GM18517 (cell line): ENCODE data around the gene NCK2.

Experiments used
- ATAC-seq: cut with Tn5 transposase; IDR thresholded peaks from one replicate; pipeline ENCODE4 v1.9.1; 2021; ENCODE audit warnings: mild to moderate bottlenecking, moderate library complexity; ENCODE audit not compliant: unreplicated experiment

Gene NCK2

GRCh38 chr2:105789745-105790460 lies 45.2 kb downstream of the NCK2 start:
- ATAC-seq = peak; percentile 59

GRCh38 chr2:105790461-105791149 lies 45.9 kb downstream of the NCK2 start:
- ATAC-seq = peak; percentile 19

GRCh38 chr2:105791229-105791628 lies 46.5 kb downstream of the NCK2 start:
- ATAC-seq = no peak

GRCh38 chr2:105792561-105792960 lies 47.8 kb downstream of the NCK2 start:
- ATAC-seq = no peak

GRCh38 chr2:105793196-105793975 lies 48.7 kb downstream of the NCK2 start:
- no peak for ATAC-seq

- ATAC-seq = no peak
Measured at GRCh38 chr2:105794926-105795574, 50.3 kb downstream of the NCK2 start.

GRCh38 chr2:105795575-105795934 lies 50.8 kb downstream of the NCK2 start:
- no peak for ATAC-seq

GRCh38 chr2:105796131-105796638 lies 51.5 kb downstream of the NCK2 start:
- peak; percentile 30 for ATAC-seq

- ATAC-seq = no peak
Measured at GRCh38 chr2:105796791-105797190, 52.1 kb downstream of the NCK2 start.

GRCh38 chr2:105797298-105797819 lies 52.6 kb downstream of the NCK2 start:
- peak; percentile 57 for ATAC-seq

GRCh38 chr2:105798595-105798994 lies 53.9 kb downstream of the NCK2 start:
- ATAC-seq = no peak

GRCh38 chr2:105800036-105800713 lies 55.5 kb downstream of the NCK2 start:
- no peak for ATAC-seq

GRCh38 chr2:105800953-105801635 lies 56.4 kb downstream of the NCK2 start:
- no peak for ATAC-seq

GRCh38 chr2:105801961-105802360 lies 57.2 kb downstream of the NCK2 start:
- ATAC-seq = no peak

- peak; percentile 64 for ATAC-seq
Measured at GRCh38 chr2:105802587-105802986, 57.9 kb downstream of the NCK2 start.

- ATAC-seq = no peak
Measured at GRCh38 chr2:105803337-105803736, 58.6 kb downstream of the NCK2 start.

GRCh38 chr2:105803773-105804172 lies 59.1 kb downstream of the NCK2 start:
- ATAC-seq = no peak

- ATAC-seq = no peak
Measured at GRCh38 chr2:105804266-105804665, 59.6 kb downstream of the NCK2 start.

GRCh38 chr2:105806996-105807395 lies 62.3 kb downstream of the NCK2 start:
- ATAC-seq = no peak
